AG20443 (cell line): Measurements from ENCODE around the gene GBE1.
"Not testable (repeated sequence)": the region's sequence is repeated elsewhere in the genome, so short reads cannot be mapped to it uniquely, and the experiment has no call there.

Experiments used
- DNase-seq: peaks from one replicate; pipeline ENCODE4 v3.0.0; 2012; ENCODE audit warnings: low spot score, mixed read lengths

GBE1 gene

GRCh38 chr3:81531263-81531662 lies 230.2 kb downstream of the GBE1 start:
- no peak for DNase-seq

GRCh38 chr3:81530180-81530939 lies 231.1 kb downstream of the GBE1 start:
- no peak for DNase-seq

- no peak for DNase-seq
These were observed 239.6 kb downstream of the GBE1 start for GRCh38 chr3:81521855-81522254.

GRCh38 chr3:81518945-81519344 lies 242.5 kb downstream of the GBE1 start:
- no peak for DNase-seq

- DNase-seq: no peak
These were observed 245.4 kb downstream of the GBE1 start for GRCh38 chr3:81516042-81516441.

GRCh38 chr3:81513591-81513990 lies 247.9 kb downstream of the GBE1 start:
- no peak for DNase-seq

GRCh38 chr3:81503026-81503425 lies 258.4 kb downstream of the GBE1 start:
- DNase-seq: no peak

GRCh38 chr3:81502236-81502635 lies 259.2 kb downstream of the GBE1 start:
- no peak for DNase-seq

- no peak for DNase-seq
These were observed 261.4 kb downstream of the GBE1 start for GRCh38 chr3:81500039-81500438.

GRCh38 chr3:81497572-81498251 lies 263.7 kb downstream of the GBE1 start:
- no peak for DNase-seq

GRCh38 chr3:81496407-81497104 lies 264.9 kb downstream of the GBE1 start:
- no peak for DNase-seq

GRCh38 chr3:81492471-81492870 lies 269.0 kb downstream of the GBE1 start:
- not testable (repeated sequence) for DNase-seq

GRCh38 chr3:81492040-81492439 lies 269.4 kb downstream of the GBE1 start:
- DNase-seq: peak; percentile 49

GRCh38 chr3:81490541-81491288 lies 270.7 kb downstream of the GBE1 start:
- DNase-seq: peak; percentile 50

- DNase-seq: peak; percentile 71
These were observed 276.0 kb downstream of the GBE1 start for GRCh38 chr3:81485444-81485865.

- DNase-seq: no peak
These were observed 276.9 kb downstream of the GBE1 start for GRCh38 chr3:81484520-81484919.

GRCh38 chr3:81483046-81483445 lies 278.4 kb downstream of the GBE1 start:
- DNase-seq: no peak

- no peak for DNase-seq
These were observed 283.7 kb downstream of the GBE1 start for GRCh38 chr3:81477740-81478139.

GRCh38 chr3:81476692-81477091 lies 284.8 kb downstream of the GBE1 start:
- DNase-seq: no peak

- DNase-seq: no peak
These were observed 288.7 kb downstream of the GBE1 start for GRCh38 chr3:81472600-81473362.

- no peak for DNase-seq
These were observed 290.7 kb downstream of the GBE1 start for GRCh38 chr3:81470524-81471278.
